ENCODE measurements around the gene NENF. TPM values are rescaled to one million over a fixed set of nuclear protein-coding genes. Genes with fewer than 3 reads are reported as not detected.

NENF gene
- total and polyA plus RNA-seq, 10 of the 15 experiments (the other 5 are each of a cell fraction or from before 2014, with no cell fraction given), result 5.1 to 83.4 (median 42.7) TPM

- TF ChIP-seq ATF2 (IDR thresholded peaks at IDR 0.05; ENCODE audit: low read length) (no peak), HSF1 (IDR thresholded peaks at IDR 0.05; ENCODE audit: low read depth, low read length) (no peak), BRCA1 (IDR thresholded peaks at IDR 0.05; ENCODE audit: low read depth, low read length) (no peak), DPF2 (IDR thresholded peaks at IDR 0.05) (no peak), LARP7 (IDR thresholded peaks at IDR 0.05) (no peak), RELB (IDR thresholded peaks at IDR 0.05; ENCODE audit: low read depth) (no peak), SKIL (IDR thresholded peaks at IDR 0.05; ENCODE audit: low read depth, poor library complexity, severe bottlenecking) (no peak), NR2C1 (IDR thresholded peaks at IDR 0.05) (no peak), IRF4 (IDR thresholded peaks at IDR 0.05; ENCODE audit: low read depth, low read length) (no peak), IKZF1 (conservative IDR thresholded peaks at IDR 0.05) (no peak)
Observed at GRCh38 chr1:212451416-212452322, 18.9 kb downstream of the NENF start (continued).

All from GM12878 (cell line).